ENCODE measurements around the gene ALCAM.

The ALCAM gene

DNA sequence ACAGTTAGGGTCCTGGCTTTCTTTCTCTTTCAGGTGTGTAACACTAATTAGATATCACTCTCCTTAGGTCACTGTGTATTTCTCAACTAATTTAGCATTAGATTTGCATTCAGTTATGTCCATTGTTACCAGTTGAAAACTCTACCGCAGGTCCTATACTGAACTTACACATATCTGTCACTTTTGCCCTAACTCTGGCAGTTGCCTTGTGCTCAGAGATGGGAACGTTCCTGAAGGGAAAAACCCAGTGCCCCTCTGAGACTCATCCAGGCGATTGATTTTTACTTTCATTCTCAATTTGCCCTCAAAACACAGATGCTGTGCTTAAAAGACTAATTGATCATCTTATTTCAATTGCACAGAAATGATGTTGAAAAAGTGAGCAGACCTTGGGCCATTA is 249.1 kb downstream of the ALCAM start:
- no peak overlapping the region for H3K4me3 ChIP-seq (ENCODE audit: low read depth, low read length)

DNA sequence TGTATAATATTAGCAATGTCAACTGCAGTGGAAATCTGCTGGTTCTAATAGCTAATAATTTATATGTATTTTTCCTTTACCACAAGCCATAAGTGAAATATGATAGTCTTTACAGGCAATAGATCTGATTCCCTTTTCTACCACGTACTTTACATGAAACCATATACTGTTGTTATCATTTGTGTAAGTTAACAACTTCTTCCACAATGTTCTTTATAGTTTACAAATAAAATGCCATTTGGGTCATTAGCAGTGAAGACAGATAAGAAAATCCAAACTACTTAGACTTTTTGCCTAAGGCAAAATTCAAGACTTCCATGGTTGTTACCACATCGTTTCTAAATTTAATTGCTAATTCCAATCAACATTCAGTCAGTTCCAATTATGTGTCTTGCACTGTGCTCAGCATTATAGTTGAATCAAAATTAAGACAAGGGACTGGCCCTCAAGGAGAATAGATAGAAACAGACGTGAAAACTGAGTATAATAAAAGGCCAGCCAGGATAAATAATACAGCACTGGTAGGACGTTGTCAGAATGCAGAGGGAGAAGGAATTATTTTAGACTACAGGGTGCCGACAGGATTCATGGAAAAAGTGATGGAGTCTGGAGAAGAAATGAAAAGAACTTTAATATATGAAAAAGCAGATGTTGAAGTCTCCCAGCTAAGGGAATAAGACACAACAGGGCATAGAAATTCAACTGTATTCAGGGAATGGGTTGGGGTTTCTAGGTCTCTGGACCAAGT is 249.8 kb downstream of the ALCAM start:
- H3K4me3 ChIP-seq (ENCODE audit: low read depth, low read length) = no peak overlapping the region

DNA sequence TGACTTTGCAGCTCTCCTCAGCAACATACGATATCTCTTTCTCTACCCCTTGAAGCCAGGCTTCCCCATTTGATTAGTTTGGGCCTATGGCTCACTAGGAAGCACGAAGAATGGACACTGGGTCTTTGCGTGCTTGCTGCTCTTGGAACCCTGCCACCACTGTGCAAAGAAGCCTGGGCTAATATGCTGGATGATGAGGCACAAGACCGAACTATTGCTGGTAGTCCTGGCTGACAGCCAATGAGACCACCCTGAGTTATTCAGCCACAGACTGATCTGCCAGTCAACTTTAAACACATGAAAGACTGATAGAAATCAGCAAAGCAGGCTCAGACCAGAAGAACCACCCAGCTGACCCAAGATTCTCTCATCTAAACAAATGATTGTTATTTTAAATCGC is 251.8 kb downstream of the ALCAM start:
- H3K4me3 ChIP-seq (ENCODE audit: low read depth, low read length) = no peak overlapping the region

DNA sequence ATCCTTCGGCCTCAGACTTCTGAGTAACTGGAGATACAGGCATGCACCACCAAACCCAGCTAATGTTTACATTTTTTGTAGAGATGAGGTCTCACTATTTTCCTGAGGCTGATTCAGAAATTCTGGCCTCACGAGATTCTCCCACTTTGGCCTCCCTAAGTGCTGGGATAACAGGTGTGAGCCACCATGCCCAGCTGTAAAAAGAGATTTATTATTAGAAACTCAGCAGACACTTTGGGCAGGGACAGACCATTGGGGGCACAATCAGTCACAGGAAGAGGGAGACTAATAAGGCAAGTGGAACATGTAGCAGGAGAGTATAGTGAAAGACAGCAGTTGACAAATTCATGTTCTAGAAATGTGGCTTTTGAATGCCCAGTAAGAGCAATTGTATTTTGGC is 252.9 kb downstream of the ALCAM start:
- no peak overlapping the region for H3K4me3 ChIP-seq (ENCODE audit: low read depth, low read length)

DNA sequence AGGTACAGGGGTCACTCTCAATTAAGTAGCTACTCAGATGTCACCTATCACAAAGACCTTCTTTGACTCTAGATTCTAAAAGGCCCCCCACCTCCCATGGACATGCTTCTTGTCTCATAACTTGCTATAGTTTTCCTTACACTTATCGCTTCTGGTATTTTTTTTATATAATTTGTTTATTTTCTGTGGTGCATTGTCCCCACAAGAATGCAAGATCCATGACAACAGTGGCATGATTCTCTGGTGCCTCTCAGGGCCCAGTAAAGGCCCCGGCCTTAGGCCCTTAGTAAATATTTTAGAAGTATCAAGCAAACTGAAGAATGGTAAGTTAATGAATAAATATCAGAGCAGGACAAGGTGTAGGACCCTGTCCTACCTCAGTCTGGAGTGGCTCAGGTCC is 253.5 kb downstream of the ALCAM start:
- no peak overlapping the region for H3K4me3 ChIP-seq (ENCODE audit: low read depth, low read length)

DNA sequence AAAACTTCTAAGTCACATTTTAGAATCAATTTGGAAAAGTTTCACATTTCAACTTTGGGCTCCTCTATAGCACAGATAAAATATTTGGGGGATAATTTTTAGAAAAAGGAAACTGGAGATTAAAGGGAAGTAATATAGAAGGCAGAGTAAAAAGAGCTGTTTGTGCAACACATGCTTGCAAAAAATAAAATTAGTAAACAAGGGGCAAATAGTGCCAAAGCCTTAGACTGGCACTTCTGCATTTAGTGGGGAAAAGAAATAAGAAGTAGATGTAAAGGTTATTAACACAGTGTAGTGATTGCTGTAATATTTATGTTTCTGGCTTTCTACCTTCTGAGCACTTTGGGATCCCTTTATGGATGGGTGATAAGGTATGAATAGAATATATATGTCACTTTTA is 255.5 kb downstream of the ALCAM start:
- H3K4me3 ChIP-seq (ENCODE audit: low read depth, low read length) = no peak overlapping the region
